ENCODE measurements around the gene GLI3. TPM values are rescaled to one million over a fixed set of nuclear protein-coding genes. Genes with fewer than 3 reads are reported as not detected.

Gene GLI3
- total and polyA plus RNA-seq, 2 of the 8 experiments (the other 6 are each of a cell fraction or from before 2014, with no cell fraction given) = 8.0 to 31.1 TPM

- TF ChIP-seq ATF2 (IDR thresholded peaks at IDR 0.05; ENCODE audit: low read length) (no peak), SP4 (IDR thresholded peaks at IDR 0.05; ENCODE audit: low read length) (no peak)
Observed at GRCh38 chr7:42161719-42162118, 75.3 kb downstream of the GLI3 start (continued).
